Measurements from ENCODE around the gene DHX8. TPM values are rescaled to one million over a fixed set of nuclear protein-coding genes. Genes with fewer than 3 reads are reported as not detected.
A peak's percentile ranks its signal among the peaks of the same experiment; 100 is the strongest.

DHX8 gene
- total RNA-seq, 1 donor from 2014 or later: 134 TPM

DNA sequence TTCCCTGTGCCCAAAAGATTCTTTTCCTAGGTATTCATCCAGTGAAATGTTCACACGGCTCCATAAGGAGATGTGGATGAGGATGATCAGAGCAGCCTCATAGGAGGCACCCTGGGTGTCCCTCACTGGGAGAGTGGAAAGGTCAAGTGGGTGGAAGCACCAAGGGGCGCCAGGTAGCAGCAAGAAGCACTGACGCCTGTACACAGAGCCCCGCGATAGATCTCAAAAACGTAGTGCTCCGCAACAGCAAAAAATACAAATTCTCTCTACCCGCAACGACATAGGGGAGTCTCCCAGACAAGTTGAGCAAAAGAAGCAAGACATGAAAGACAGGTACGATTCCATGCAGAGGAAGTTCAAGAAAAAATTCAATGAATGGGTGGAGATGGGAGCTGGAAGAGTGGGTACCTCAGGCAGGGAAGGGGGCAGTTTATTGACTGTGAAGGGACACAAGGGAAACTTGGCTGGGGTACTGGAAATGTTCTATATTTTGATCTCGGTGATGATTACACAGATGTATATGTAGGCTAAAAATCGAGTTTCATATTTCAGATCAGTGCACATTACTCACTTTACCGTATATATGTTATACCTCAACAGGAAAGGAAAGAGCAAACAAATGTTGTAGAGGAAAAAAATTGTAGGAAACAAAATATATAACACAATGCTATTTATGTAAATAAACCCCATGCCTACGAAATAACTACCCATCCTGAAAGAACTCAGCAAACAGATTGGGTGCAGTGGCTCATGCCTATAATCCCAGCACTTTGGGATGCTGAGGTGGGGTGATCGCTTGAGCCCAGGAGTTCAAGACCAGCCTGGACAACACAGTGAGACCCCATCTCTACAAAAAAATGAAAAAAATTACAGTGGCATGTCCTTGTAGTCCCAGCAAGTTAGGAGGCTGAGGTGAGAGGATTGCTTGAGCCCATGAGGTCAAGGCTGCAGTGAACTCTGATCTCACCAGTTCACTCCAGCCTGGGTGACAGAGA, 80.1 kb downstream of the DHX8 start:
- Histone ChIP-seq H3K27me3 (peaks cover 5% of the 10 kb centered on the region), H3F3A (ENCODE audit: low read depth) (peaks cover 21% of the 10 kb centered on the region), H2AFZ (replicated peaks) (no peak overlapping the region), H3K79me2 (ENCODE audit: low read depth) (no peaks in the 10 kb centered on the region), H4K20me1 (ENCODE audit: low read depth) (peaks cover 5% of the 10 kb centered on the region), H3K9me3 (ENCODE audit: low read depth) (no peaks in the 10 kb centered on the region), H3K4me2 (peak overlapping the region; percentile 69), H3K4me1 (peaks cover 20% of the 10 kb centered on the region), H3K4me3 (peak overlapping the region; percentile 33), H3K27ac (no peak overlapping the region), H3K36me3 (no peaks in the 10 kb centered on the region), H3K9ac (no peak overlapping the region)
- H3K4me1 Mint-ChIP-seq: peaks cover 30% of the 10 kb centered on the region
- no peak for DNase-seq (ENCODE audit: low spot score)
- no peaks in the 10 kb centered on the region for H3K36me3 Mint-ChIP-seq
- peaks cover 10% of the 10 kb centered on the region for H3K27me3 Mint-ChIP-seq (ENCODE audit: insufficient read depth, low read depth)
- TF ChIP-seq EZH2 (IDR thresholded peaks at IDR 0.05): no peak
- TF ChIP-seq CTCF (IDR thresholded peaks at IDR 0.05): no peak
- no peak for TF ChIP-seq EZH2phosphoT487 (IDR thresholded peaks at IDR 0.05)
- no peak overlapping the region for H3K27ac Mint-ChIP-seq
- H3K9me3 Mint-ChIP-seq: no peaks in the 10 kb centered on the region
- H3K4me3 Mint-ChIP-seq: peak overlapping the region; percentile 75

GRCh38 chr17:43568506-43569082, 84.8 kb downstream of the DHX8 start:
- Histone ChIP-seq H4K20me1 (ENCODE audit: low read depth) (peaks cover 2% of the 10 kb centered on the region), H2AFZ (replicated peaks) (no peak overlapping the region), H3K9me3 (ENCODE audit: low read depth) (no peaks in the 10 kb centered on the region), H3K4me1 (peaks cover 5% of the 10 kb centered on the region), H3K27me3 (peaks cover 5% of the 10 kb centered on the region), H3K79me2 (ENCODE audit: low read depth) (no peaks in the 10 kb centered on the region), H3K4me3 (no peak overlapping the region), H3K4me2 (no peak overlapping the region), H3K36me3 (no peaks in the 10 kb centered on the region), H3F3A (ENCODE audit: low read depth) (peaks cover 3% of the 10 kb centered on the region), H3K27ac (no peak overlapping the region), H3K9ac (no peak overlapping the region)
- Mint-ChIP-seq H3K4me1 (peaks cover 8% of the 10 kb centered on the region), H3K4me3 (no peak overlapping the region), H3K27me3 (ENCODE audit: insufficient read depth, low read depth) (peaks cover 11% of the 10 kb centered on the region), H3K9me3 (no peaks in the 10 kb centered on the region), H3K36me3 (no peaks in the 10 kb centered on the region), H3K27ac (no peak overlapping the region)
- TF ChIP-seq EZH2 (IDR thresholded peaks at IDR 0.05): no peak
- TF ChIP-seq EZH2phosphoT487 (IDR thresholded peaks at IDR 0.05): no peak
- TF ChIP-seq CTCF (IDR thresholded peaks at IDR 0.05): no peak
- no peak for DNase-seq (ENCODE audit: low spot score)

DNA sequence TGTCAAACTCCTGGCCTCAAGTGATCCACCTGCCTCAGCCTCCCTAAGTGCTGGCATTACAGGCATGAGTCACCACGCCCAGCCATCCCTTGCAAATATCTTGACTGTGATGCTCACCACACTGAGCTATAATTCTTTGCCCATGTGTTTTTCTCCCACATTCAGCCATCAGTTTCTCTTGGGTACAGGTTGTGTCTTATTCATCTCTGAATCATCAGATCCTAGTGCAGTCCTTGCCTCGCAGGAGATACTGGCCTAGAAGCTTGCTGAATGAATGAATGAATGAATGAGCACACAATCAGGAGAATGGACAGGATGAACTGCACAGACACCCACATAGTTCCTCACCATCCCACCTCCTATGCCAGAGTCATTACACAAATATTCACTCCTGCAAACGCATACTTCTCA, 86.7 kb downstream of the DHX8 start:
- Histone ChIP-seq H3K27ac (no peak overlapping the region), H3F3A (ENCODE audit: low read depth) (no peaks in the 10 kb centered on the region), H3K79me2 (ENCODE audit: low read depth) (no peaks in the 10 kb centered on the region), H3K4me3 (no peak overlapping the region), H3K36me3 (no peaks in the 10 kb centered on the region), H3K4me1 (no peaks in the 10 kb centered on the region), H4K20me1 (ENCODE audit: low read depth) (no peaks in the 10 kb centered on the region), H3K9ac (no peak overlapping the region), H3K9me3 (ENCODE audit: low read depth) (no peaks in the 10 kb centered on the region), H3K4me2 (no peak overlapping the region), H2AFZ (replicated peaks) (no peak overlapping the region), H3K27me3 (no peaks in the 10 kb centered on the region)
- H3K4me1 Mint-ChIP-seq: peaks cover 15% of the 10 kb centered on the region
- no peak overlapping the region for H3K4me3 Mint-ChIP-seq
- H3K27ac Mint-ChIP-seq: no peak overlapping the region
- DNase-seq (ENCODE audit: low spot score): no peak
- H3K27me3 Mint-ChIP-seq (ENCODE audit: insufficient read depth, low read depth): peaks cover 10% of the 10 kb centered on the region
- H3K9me3 Mint-ChIP-seq: no peaks in the 10 kb centered on the region
- TF ChIP-seq CTCF (IDR thresholded peaks at IDR 0.05): no peak
- no peak for TF ChIP-seq EZH2 (IDR thresholded peaks at IDR 0.05)
- no peak for TF ChIP-seq EZH2phosphoT487 (IDR thresholded peaks at IDR 0.05)
- no peaks in the 10 kb centered on the region for H3K36me3 Mint-ChIP-seq

All from neural progenitor cell (in vitro differentiated cells).